SK-N-SH (cell line): ENCODE data around the gene ATF2. TPM values are rescaled to one million over a fixed set of nuclear protein-coding genes. Genes with fewer than 3 reads are reported as not detected.

Source experiments
- CTCF ChIA-PET: fragments of 300-600, 350-600 bp; formaldehyde crosslinking; extraction: SDS; loops from one replicate; lab custom pipeline; 2021; lab: Yijun Ruan, JAX
- POLR2A ChIA-PET: fragments of 350-600 bp; sonication (Branson Sonifier 250); formaldehyde crosslinking; extraction: SDS; loops from one replicate; lab custom pipeline; 2020; ENCODE audit warnings: antibody characterized with exemption, inconsistent platforms; lab: Yijun Ruan, JAX
- DNase-seq: peaks from one replicate; pipeline ENCODE4 v3.0.0; 2012
- H2AFZ ChIP-seq: fragments of 200-600 bp; sonication (generic); 2 replicates; pipeline ENCODE4 v1.8.1; 2016; ENCODE audit warnings: antibody characterized with exemption, mild to moderate bottlenecking, low read depth
- H3F3A ChIP-seq: fragments of 200-600 bp; sonication (generic); replicated peaks from 2 replicates; pipeline ENCODE3; 2016; ENCODE audit warnings: antibody characterized with exemption, mild to moderate bottlenecking; ENCODE audit not compliant: insufficient read depth
- H3K27ac ChIP-seq, 2 experiments: fragments of 200-500 bp in 1 of 2; fragments of 200-600 bp in 1 of 2; sonication (Bioruptor generic) in 1 of 2; sonication (generic), shearing (Covaris generic) in 1 of 2; 2 replicates each; pipeline versions ENCODE4 v1.5.1 to v1.6.1; 2014 to 2016; ENCODE audit warnings: low read depth in 2 of 2, inconsistent platforms in 1 of 2, low read length in 1 of 2, mild to moderate bottlenecking in 1 of 2, mixed read lengths in 1 of 2
- H3K27me3 ChIP-seq: fragments of 200-600 bp; sonication (generic), shearing (Covaris generic); 2 replicates; pipeline ENCODE4 v1.6.1; 2016; ENCODE audit warnings: mixed run types; ENCODE audit not compliant: insufficient read depth
- H3K36me3 ChIP-seq, 2 experiments: fragments of 200-500 bp in 1 of 2; fragments of 200-600 bp in 1 of 2; sonication (Bioruptor generic) in 1 of 2; sonication (generic) in 1 of 2; replicated peaks in 1 of 2; 2 replicates each; pipeline versions ENCODE3 to v1.5.1; 2014 to 2016; ENCODE audit warnings: low read length in 1 of 2, mild to moderate bottlenecking in 1 of 2; ENCODE audit not compliant: insufficient read depth in 2 of 2, control insufficient read depth in 1 of 2
- H3K4me1 ChIP-seq, 2 experiments: fragments of 200-500 bp in 1 of 2; fragments of 200-600 bp in 1 of 2; sonication (Bioruptor generic) in 1 of 2; sonication (generic), shearing (Covaris generic) in 1 of 2; 2 replicates each; pipeline versions ENCODE4 v1.5.1 to v1.6.1; 2014 to 2016; ENCODE audit warnings: low read depth in 1 of 2, low read length in 1 of 2, mixed run types in 1 of 2; ENCODE audit not compliant: insufficient read depth in 2 of 2, control insufficient read depth in 1 of 2
- H3K4me2 ChIP-seq: fragments of 200-600 bp; sonication (generic), shearing (Covaris generic); 2 replicates; pipeline ENCODE4 v1.6.1; 2017; ENCODE audit warnings: mixed run types
- H3K4me3 ChIP-seq, 2 experiments: fragments of 200-500 bp in 1 of 2; fragments of 200-600 bp in 1 of 2; sonication (Bioruptor generic) in 1 of 2; sonication (generic), shearing (Covaris generic) in 1 of 2; 2 replicates each; pipeline versions ENCODE4 v1.5.1 to v1.8.1; 2014 to 2016; ENCODE audit warnings: low read depth in 2 of 2, inconsistent platforms in 1 of 2, low read length in 1 of 2, mild to moderate bottlenecking in 1 of 2, mixed read lengths in 1 of 2, moderate library complexity in 1 of 2
- H3K79me2 ChIP-seq: fragments of 200-600 bp; sonication (generic); 2 replicates; pipeline ENCODE4 v1.8.1; 2017; ENCODE audit warnings: mild to moderate bottlenecking; ENCODE audit not compliant: insufficient read depth
- H3K9ac ChIP-seq: fragments of 200-600 bp; sonication (generic); 2 replicates; pipeline ENCODE4 v1.6.1; 2017; ENCODE audit warnings: mixed run types
- H3K9me2 ChIP-seq: fragments of 200-600 bp; sonication (generic); 2 replicates; pipeline ENCODE4 v1.6.1; 2017; ENCODE audit warnings: mixed run types
- H3K9me3 ChIP-seq: fragments of 200-600 bp; sonication (generic); 2 replicates; pipeline ENCODE4 v1.6.1; 2017; ENCODE audit warnings: mixed run types, mild to moderate bottlenecking, moderate library complexity
- H4K20me1 ChIP-seq: fragments of 200-600 bp; sonication (generic); 2 replicates; pipeline ENCODE4 v1.6.1; 2017; ENCODE audit warnings: mild to moderate bottlenecking, mixed run types; ENCODE audit not compliant: insufficient read depth
- FOXM1 ChIP-seq: IDR thresholded peaks from 2 replicates; pipeline ENCODE4 v1.4.0; 2012; ENCODE audit warnings: low read depth, mild to moderate bottlenecking
- GATA2 ChIP-seq: sonication (generic); formaldehyde crosslinking; IDR thresholded peaks from 2 replicates; pipeline ENCODE4 v1.5.0; 2020; ENCODE audit warnings: mild to moderate bottlenecking, missing genetic modification reagents
- NFIC ChIP-seq: IDR thresholded peaks from 2 replicates; pipeline ENCODE4 v1.4.0; 2012; ENCODE audit warnings: borderline replicate concordance
- RFX5 ChIP-seq: IDR thresholded peaks from 2 replicates; pipeline ENCODE4 v1.6.1; 2012; ENCODE audit warnings: mild to moderate bottlenecking, improper control_type of control experiment, low read length
- RXRA ChIP-seq: IDR thresholded peaks from 2 replicates; pipeline ENCODE4 v1.4.0; 2012; ENCODE audit warnings: low read depth, mild to moderate bottlenecking, borderline replicate concordance
- SIN3A ChIP-seq: IDR thresholded peaks from 2 replicates; pipeline ENCODE4 v1.6.1; 2012; ENCODE audit warnings: low read depth, mild to moderate bottlenecking, low read length, moderate library complexity, borderline replicate concordance
- WGBS: methylation state at CpG from one replicate; pipeline ENCODE4 v1.1.6; 2017; ENCODE audit warnings: low lambda C conversion rate; 5-methylcytosine and 5-hydroxymethylcytosine counted together
- polyA plus RNA-seq, 3 experiments: library from polyadenylated mRNA; depleted of rRNA; stranded (reverse); fragments of >200 nt; gene quantifications; 2 replicates each; pipeline ENCODE4 v1.2.3, GENCODE V29; 2012
- TF ChIP-seq, protein P1 (sequence below): fragments of 150-350 bp; IDR thresholded peaks from 2 replicates; pipeline ENCODE4 v1.6.1; 2017; ENCODE audit warnings: antibody characterized with exemption, low read length, low read depth, borderline replicate concordance
- TF ChIP-seq, protein P2 (sequence below): IDR thresholded peaks from 2 replicates; pipeline ENCODE4 v1.6.1; 2012; ENCODE audit warnings: mild to moderate bottlenecking, low read depth, low read length, moderate library complexity
- TF ChIP-seq, protein P3 (sequence below): IDR thresholded peaks from 2 replicates; pipeline ENCODE4 v1.4.0; 2012; ENCODE audit warnings: low read depth, borderline replicate concordance
- TF ChIP-seq, protein P4 (sequence below): fragments of 150-350 bp; IDR thresholded peaks from 2 replicates; pipeline ENCODE4 v1.6.1; 2016; ENCODE audit warnings: mild to moderate bottlenecking, low read depth, low read length

Gene ATF2
- polyA plus RNA-seq, 1 of the 3 experiments (the other 2 are of a cell fraction): 19.0 TPM

DNA sequence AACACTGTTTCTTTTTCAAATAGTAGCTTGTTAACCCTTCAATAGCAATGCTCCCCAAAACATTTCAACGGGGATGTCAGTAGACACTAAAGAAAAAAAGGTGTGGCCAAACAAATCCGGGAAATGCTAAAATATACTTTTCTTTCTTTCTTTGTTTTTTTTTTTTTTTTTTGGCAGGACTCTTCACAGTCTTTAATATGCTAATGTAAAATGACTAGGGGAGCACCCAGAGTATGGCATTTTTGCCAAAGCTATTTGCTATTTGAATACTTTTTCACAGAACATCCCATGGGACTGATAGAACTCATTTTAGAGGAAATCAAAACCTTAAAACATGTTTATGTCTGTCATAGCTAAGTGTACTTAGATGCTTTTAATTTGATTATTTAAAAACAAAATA lies 32.1 kb downstream of the ATF2 start:
- Histone ChIP-seq H3K36me3 (peaks cover 38 to 58% of the 10 kb centered on the region in 2 experiments), H3K9me3 (no peaks in the 10 kb centered on the region), H3K4me2 (no peak overlapping the region), H4K20me1 (peaks cover 6% of the 10 kb centered on the region; the same call in 1 of the 2 replicates), H3K4me3 (no peak overlapping the region), H3F3A (no peaks in the 10 kb centered on the region), H3K9ac (no peak overlapping the region), H3K27me3 (no peaks in the 10 kb centered on the region), H3K79me2 (peaks cover 82% of the 10 kb centered on the region), H3K9me2 (no peaks in the 10 kb centered on the region), H2AFZ (no peak overlapping the region), H3K4me1 (no peaks in the 10 kb centered on the region; a peak in 1 of 4 replicates), H3K27ac (no peak overlapping the region; a peak in 1 of 4 replicates)
- POLR2A ChIA-PET: no interaction called here
- TF ChIP-seq RXRA (no peak), RFX5 (no peak), GATA2 (CRISPR knock-in tag) (no peak), FOXM1 (no peak), SIN3A (no peak), NFIC (no peak)
- TF ChIP-seq, protein P1, sequence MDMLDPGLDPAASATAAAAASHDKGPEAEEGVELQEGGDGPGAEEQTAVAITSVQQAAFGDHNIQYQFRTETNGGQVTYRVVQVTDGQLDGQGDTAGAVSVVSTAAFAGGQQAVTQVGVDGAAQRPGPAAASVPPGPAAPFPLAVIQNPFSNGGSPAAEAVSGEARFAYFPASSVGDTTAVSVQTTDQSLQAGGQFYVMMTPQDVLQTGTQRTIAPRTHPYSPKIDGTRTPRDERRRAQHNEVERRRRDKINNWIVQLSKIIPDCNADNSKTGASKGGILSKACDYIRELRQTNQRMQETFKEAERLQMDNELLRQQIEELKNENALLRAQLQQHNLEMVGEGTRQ: no peak
- TF ChIP-seq, protein P2, sequence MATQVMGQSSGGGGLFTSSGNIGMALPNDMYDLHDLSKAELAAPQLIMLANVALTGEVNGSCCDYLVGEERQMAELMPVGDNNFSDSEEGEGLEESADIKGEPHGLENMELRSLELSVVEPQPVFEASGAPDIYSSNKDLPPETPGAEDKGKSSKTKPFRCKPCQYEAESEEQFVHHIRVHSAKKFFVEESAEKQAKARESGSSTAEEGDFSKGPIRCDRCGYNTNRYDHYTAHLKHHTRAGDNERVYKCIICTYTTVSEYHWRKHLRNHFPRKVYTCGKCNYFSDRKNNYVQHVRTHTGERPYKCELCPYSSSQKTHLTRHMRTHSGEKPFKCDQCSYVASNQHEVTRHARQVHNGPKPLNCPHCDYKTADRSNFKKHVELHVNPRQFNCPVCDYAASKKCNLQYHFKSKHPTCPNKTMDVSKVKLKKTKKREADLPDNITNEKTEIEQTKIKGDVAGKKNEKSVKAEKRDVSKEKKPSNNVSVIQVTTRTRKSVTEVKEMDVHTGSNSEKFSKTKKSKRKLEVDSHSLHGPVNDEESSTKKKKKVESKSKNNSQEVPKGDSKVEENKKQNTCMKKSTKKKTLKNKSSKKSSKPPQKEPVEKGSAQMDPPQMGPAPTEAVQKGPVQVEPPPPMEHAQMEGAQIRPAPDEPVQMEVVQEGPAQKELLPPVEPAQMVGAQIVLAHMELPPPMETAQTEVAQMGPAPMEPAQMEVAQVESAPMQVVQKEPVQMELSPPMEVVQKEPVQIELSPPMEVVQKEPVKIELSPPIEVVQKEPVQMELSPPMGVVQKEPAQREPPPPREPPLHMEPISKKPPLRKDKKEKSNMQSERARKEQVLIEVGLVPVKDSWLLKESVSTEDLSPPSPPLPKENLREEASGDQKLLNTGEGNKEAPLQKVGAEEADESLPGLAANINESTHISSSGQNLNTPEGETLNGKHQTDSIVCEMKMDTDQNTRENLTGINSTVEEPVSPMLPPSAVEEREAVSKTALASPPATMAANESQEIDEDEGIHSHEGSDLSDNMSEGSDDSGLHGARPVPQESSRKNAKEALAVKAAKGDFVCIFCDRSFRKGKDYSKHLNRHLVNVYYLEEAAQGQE: no peak
- TF ChIP-seq, protein P3, sequence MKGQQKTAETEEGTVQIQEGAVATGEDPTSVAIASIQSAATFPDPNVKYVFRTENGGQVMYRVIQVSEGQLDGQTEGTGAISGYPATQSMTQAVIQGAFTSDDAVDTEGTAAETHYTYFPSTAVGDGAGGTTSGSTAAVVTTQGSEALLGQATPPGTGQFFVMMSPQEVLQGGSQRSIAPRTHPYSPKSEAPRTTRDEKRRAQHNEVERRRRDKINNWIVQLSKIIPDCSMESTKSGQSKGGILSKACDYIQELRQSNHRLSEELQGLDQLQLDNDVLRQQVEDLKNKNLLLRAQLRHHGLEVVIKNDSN: no peak
- TF ChIP-seq, protein P4, sequence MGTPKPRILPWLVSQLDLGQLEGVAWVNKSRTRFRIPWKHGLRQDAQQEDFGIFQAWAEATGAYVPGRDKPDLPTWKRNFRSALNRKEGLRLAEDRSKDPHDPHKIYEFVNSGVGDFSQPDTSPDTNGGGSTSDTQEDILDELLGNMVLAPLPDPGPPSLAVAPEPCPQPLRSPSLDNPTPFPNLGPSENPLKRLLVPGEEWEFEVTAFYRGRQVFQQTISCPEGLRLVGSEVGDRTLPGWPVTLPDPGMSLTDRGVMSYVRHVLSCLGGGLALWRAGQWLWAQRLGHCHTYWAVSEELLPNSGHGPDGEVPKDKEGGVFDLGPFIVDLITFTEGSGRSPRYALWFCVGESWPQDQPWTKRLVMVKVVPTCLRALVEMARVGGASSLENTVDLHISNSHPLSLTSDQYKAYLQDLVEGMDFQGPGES: no peak
- WGBS: 96% methylated on average over 2 of the region's 2 CpGs
- CTCF ChIA-PET: interaction anchor here (1.1 kb wide), 1 partner anchor 10 kb away, joined by 4 read pairs; no protein-coding TSS in a partner anchor
- no peak for DNase-seq
